OCI-LY7 (cell line): Measurements from ENCODE around the gene BMPR1B. TPM values are rescaled to one million over a fixed set of nuclear protein-coding genes. Genes with fewer than 3 reads are reported as not detected.

Experiments used
- BruUV-seq: library from RNA; stranded (reverse); fragments of 400-500 nt; replicated peaks from 2 replicates; lab custom pipeline; 2021; lab: Mats Ljungman, UMichigan
- CTCF ChIA-PET: fragments of 300-600 bp; sonication (Branson Sonifier 250); formaldehyde crosslinking; loops from one replicate; lab custom pipeline; 2022; ENCODE audit warnings: antibody characterized with exemption; ENCODE audit not compliant: unreplicated experiment; lab: Charles Lee
- POLR2A ChIA-PET: fragments of 300-600 bp; sonication (Branson Sonifier 250); formaldehyde crosslinking; loops from one replicate; lab custom pipeline; 2022; ENCODE audit warnings: antibody characterized with exemption; lab: Charles Lee
- DNase-seq: peaks from one replicate; pipeline ENCODE4 v3.0.0-alpha.2; 2015; ENCODE audit warnings: low spot score
- H2AFZ ChIP-seq: fragments of 200-600 bp; sonication (generic), shearing (Covaris generic); 2 replicates; pipeline ENCODE4 v1.6.1; 2014; ENCODE audit warnings: mild to moderate bottlenecking, antibody characterized with exemption, low read length, moderate library complexity
- H3K27ac ChIP-seq: fragments of 200-600 bp; sonication (generic); 2 replicates; pipeline ENCODE4 v1.5.1; 2014; ENCODE audit warnings: mixed run types, low read depth, mild to moderate bottlenecking, moderate library complexity, low read length, inconsistent platforms; ENCODE audit not compliant: poor library complexity, severe bottlenecking
- H3K36me3 ChIP-seq: fragments of 200-600 bp; sonication (generic); 2 replicates; pipeline ENCODE4 v1.6.1; 2014; ENCODE audit warnings: mild to moderate bottlenecking, antibody characterized with exemption, low read length, moderate library complexity, mixed read lengths; ENCODE audit not compliant: insufficient read depth
- H3K4me1 ChIP-seq: fragments of 200-600 bp; sonication (generic); 2 replicates; pipeline ENCODE4 v1.5.1; 2014; ENCODE audit warnings: mild to moderate bottlenecking, low read length; ENCODE audit not compliant: insufficient read depth, poor library complexity, severe bottlenecking
- H3K4me2 ChIP-seq: fragments of 200-600 bp; sonication (generic); 2 replicates; pipeline ENCODE4 v1.6.1; 2014; ENCODE audit warnings: mild to moderate bottlenecking, low read length
- H3K4me3 ChIP-seq: fragments of 200-600 bp; sonication (generic); 2 replicates; pipeline ENCODE4 v1.5.1; 2014; ENCODE audit warnings: mild to moderate bottlenecking, low read depth, low read length; ENCODE audit not compliant: poor library complexity, severe bottlenecking
- H3K79me2 ChIP-seq: fragments of 200-600 bp; sonication (generic); 2 replicates; pipeline ENCODE4 v1.6.1; 2016; ENCODE audit warnings: low read depth, mild to moderate bottlenecking, low read length, moderate library complexity, mixed read lengths; ENCODE audit not compliant: insufficient read depth
- H3K9me2 ChIP-seq: fragments of 200-600 bp; sonication (generic); 2 replicates; pipeline ENCODE4 v1.6.1; 2016; ENCODE audit warnings: mild to moderate bottlenecking, low read length, mixed read lengths; ENCODE audit not compliant: insufficient read depth
- H3K9me3 ChIP-seq: fragments of 200-600 bp; sonication (generic); 2 replicates; pipeline ENCODE4 v1.6.1; 2014; ENCODE audit warnings: mild to moderate bottlenecking, mixed run types, low read length, mixed read lengths
- H4K20me1 ChIP-seq: fragments of 200-600 bp; sonication (generic); 2 replicates; pipeline ENCODE4 v1.6.1; 2014; ENCODE audit warnings: mild to moderate bottlenecking, antibody characterized with exemption, low read length, moderate library complexity, mixed read lengths; ENCODE audit not compliant: insufficient read depth
- EZH2phosphoT487 ChIP-seq: fragments of 200-600 bp; sonication (generic); IDR thresholded peaks from 2 replicates; pipeline ENCODE4 v1.6.1; 2018; ENCODE audit warnings: low read depth, borderline replicate concordance, mild to moderate bottlenecking, mixed run types, antibody characterized with exemption, low read length, moderate library complexity, mixed read lengths
- intact Hi-C: fragments of 100-400 bp; cut with micrococcal nuclease; formaldehyde crosslinking; loops from one replicate; pipeline ENCODE4 v1.10.0; 2022; ENCODE audit not compliant: unreplicated experiment
- total RNA-seq, 2 experiments: library from RNA; depleted of rRNA in 1 of 2; stranded (reverse); fragments of >200 nt in 1 of 2; shearing (Covaris generic) in 1 of 2; gene quantifications; 2 replicates each; pipeline ENCODE4 v1.2.3, GENCODE V29; 2014 to 2022
- TF ChIP-seq, protein P1 (sequence below): fragments of 200-600 bp; sonication (generic); conservative IDR thresholded peaks from 2 replicates; pipeline ENCODE4 v1.5.1; 2014; ENCODE audit warnings: mild to moderate bottlenecking, antibody characterized with exemption, low read length, moderate library complexity, mixed read lengths

The BMPR1B gene
- total RNA-seq, 2 experiments from 2014 or later, result not detected

DNA sequence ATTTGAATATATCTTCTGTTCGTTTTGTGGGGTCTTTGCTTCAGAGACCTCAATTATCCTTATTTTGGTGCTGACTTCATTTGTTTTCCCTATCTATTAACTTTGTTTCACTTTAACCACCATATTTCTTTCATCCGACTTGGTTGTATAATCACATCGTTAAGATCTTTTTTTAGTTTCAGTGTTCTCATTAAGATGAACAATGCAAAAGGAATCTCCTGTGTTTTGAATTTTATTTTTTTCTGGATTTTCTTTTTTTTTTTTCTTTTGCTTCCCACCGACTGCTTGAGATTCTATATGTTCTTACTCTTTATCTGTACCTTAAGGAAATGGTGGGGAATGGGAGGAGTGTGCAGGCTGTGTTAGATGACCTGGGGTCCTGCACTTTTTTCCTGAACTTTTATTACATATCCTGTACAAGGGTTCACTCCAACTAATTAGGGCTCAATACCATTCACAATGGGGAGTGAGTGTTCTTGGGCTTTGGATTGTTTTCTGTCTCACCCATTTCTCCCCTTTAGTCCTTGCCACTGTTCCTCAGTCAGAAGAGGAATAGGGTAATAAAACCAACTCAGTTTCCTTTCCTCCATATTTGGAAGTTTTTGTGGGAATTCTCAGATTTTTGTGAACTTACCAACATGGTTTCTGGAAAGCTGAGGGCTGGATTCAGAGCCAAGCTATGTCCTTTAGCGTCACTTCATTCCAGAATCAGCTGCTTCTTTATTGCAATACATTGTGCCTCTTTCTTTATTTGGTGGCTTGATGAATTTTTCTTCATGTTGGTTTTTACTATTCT is 43.2 kb upstream of the BMPR1B start:
- BruUV-seq, result no TSS peak
- POLR2A ChIA-PET, result no interaction called here
- DNase-seq, result no peak
- Histone ChIP-seq H3K4me1 (no peaks in the 10 kb centered on the region), H3K27ac (no peak overlapping the region), H3K36me3 (no peaks in the 10 kb centered on the region), H3K4me2 (no peak overlapping the region), H2AFZ (no peak overlapping the region), H3K79me2 (no peaks in the 10 kb centered on the region), H3K4me3 (no peak overlapping the region), H3K9me2 (no peaks in the 10 kb centered on the region), H4K20me1 (no peaks in the 10 kb centered on the region), H3K9me3 (no peaks in the 10 kb centered on the region)
- CTCF ChIA-PET, result no interaction called here
- intact Hi-C loops, result no loop called here
- TF ChIP-seq, protein P1, sequence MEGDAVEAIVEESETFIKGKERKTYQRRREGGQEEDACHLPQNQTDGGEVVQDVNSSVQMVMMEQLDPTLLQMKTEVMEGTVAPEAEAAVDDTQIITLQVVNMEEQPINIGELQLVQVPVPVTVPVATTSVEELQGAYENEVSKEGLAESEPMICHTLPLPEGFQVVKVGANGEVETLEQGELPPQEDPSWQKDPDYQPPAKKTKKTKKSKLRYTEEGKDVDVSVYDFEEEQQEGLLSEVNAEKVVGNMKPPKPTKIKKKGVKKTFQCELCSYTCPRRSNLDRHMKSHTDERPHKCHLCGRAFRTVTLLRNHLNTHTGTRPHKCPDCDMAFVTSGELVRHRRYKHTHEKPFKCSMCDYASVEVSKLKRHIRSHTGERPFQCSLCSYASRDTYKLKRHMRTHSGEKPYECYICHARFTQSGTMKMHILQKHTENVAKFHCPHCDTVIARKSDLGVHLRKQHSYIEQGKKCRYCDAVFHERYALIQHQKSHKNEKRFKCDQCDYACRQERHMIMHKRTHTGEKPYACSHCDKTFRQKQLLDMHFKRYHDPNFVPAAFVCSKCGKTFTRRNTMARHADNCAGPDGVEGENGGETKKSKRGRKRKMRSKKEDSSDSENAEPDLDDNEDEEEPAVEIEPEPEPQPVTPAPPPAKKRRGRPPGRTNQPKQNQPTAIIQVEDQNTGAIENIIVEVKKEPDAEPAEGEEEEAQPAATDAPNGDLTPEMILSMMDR, result no peak
- TF ChIP-seq EZH2phosphoT487, result no peak

DNA sequence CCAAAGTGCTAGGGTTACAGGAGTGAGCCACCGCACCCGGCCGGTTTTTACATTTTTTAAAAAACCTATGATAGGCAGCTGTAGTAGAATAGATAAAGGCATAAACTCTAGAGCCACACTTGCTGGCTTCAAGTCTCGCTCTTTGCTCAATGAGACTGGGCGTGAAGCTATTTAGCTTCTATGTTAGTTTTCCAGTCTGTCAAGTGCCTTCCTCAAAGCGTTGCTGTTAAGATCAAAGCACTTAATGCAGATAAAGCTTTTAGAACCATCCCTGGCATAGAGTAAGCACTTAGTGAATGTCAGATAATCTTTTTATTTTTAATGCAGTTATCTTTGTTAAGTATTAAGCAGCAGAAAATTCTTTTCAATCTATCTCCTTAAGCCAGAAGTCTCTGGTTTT is 42.0 kb upstream of the BMPR1B start:
- Histone ChIP-seq H2AFZ (no peak overlapping the region), H4K20me1 (no peaks in the 10 kb centered on the region), H3K36me3 (no peaks in the 10 kb centered on the region), H3K4me1 (no peaks in the 10 kb centered on the region), H3K79me2 (no peaks in the 10 kb centered on the region), H3K9me2 (no peaks in the 10 kb centered on the region), H3K4me3 (no peak overlapping the region), H3K27ac (no peak overlapping the region), H3K4me2 (no peak overlapping the region), H3K9me3 (no peaks in the 10 kb centered on the region)
- intact Hi-C loops, result no loop called here
- no peak for DNase-seq
- POLR2A ChIA-PET, result no interaction called here
- no peak for TF ChIP-seq EZH2phosphoT487
- TF ChIP-seq, protein P1, result no peak
- no TSS peak for BruUV-seq
- CTCF ChIA-PET, result no interaction called here

- no peak for TF ChIP-seq EZH2phosphoT487
- TF ChIP-seq, protein P1, result no peak
- CTCF ChIA-PET, result no interaction called here
Observed at GRCh38 chr4:94721310-94721709, 36.4 kb upstream of the BMPR1B start.

More at GRCh38 chr4:94721310-94721709, 36.4 kb upstream of the BMPR1B start:
- no peak overlapping the region for H3K4me2 ChIP-seq
- DNase-seq, result no peak
- no peaks in the 10 kb centered on the region for H3K9me2 ChIP-seq
- intact Hi-C loops, result no loop called here
- no peak overlapping the region for H2AFZ ChIP-seq
- H4K20me1 ChIP-seq, result no peaks in the 10 kb centered on the region
- no peaks in the 10 kb centered on the region for H3K9me3 ChIP-seq
- no peak overlapping the region for H3K27ac ChIP-seq
- POLR2A ChIA-PET, result interaction anchor here (0.7 kb wide), 1 partner anchor 13 kb away, joined by 3 read pairs; no protein-coding TSS in a partner anchor
- no peaks in the 10 kb centered on the region for H3K79me2 ChIP-seq
- H3K4me3 ChIP-seq, result no peak overlapping the region
- no TSS peak for BruUV-seq
- H3K36me3 ChIP-seq, result no peaks in the 10 kb centered on the region
- H3K4me1 ChIP-seq, result peaks cover 4% of the 10 kb centered on the region
